Measurements from ENCODE around the gene MIEF1.
A peak's percentile ranks its signal among the peaks of the same experiment; 100 is the strongest.

MIEF1 gene

DNA sequence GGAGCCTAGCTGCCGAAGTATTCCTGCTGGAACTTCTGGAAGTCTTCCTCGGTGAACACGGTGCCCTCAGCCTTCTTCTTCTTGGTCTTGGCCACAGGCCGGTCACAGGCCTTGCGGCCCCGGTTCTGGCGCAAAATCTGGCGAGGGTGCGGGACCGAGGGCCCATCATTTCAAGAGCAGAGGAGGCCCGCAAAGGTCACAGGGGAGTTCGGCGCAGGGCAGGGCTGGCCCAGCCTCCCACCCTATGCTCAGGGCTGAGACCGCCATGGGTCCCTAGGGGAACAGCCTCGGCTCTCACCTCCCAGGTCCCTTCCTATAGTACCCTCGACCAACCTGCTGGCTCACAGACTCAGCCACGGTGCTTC is 27.4 kb downstream of the MIEF1 start:
- CTCF ChIA-PET = interaction anchor here (0.5 to 13.7 kb wide), 41 partner anchors 7 to 1478 kb away, joined by 3 to 380 read pairs (median 5); partner anchors contain the start of genes ATF4, MIEF1 and TAB1
- Histone ChIP-seq H3K4me1 (ENCODE audit: control insufficient read depth, insufficient read depth, low read length) (peaks cover 14% of the 10 kb centered on the region), H3K27ac (ENCODE audit: extremely low read depth, low read depth, low read length) (peak overlapping the region; percentile 17), H3K4me3 (ENCODE audit: low read depth, low read length) (no peak overlapping the region; the same call in 1 of the 2 replicates), H3K36me3 (ENCODE audit: control insufficient read depth in 2 of 2, insufficient read depth in 1 of 2, low read length in 2 of 2) (peaks cover 11 to 61% of the 10 kb centered on the region in 2 experiments; a peak in 2 of 3 replicates), H3K9me3 (ENCODE audit: control insufficient read depth, insufficient read depth, low read depth, low read length) (no peaks in the 10 kb centered on the region)
- POLR2A ChIA-PET = interaction anchor here (0.6 to 5.1 kb wide), 18 partner anchors 9 to 515 kb away, joined by 3 to 113 read pairs (median 4); partner anchors contain the start of genes ATF4, MIEF1, RPL3 and TAB1
- TF ChIP-seq, protein P1, sequence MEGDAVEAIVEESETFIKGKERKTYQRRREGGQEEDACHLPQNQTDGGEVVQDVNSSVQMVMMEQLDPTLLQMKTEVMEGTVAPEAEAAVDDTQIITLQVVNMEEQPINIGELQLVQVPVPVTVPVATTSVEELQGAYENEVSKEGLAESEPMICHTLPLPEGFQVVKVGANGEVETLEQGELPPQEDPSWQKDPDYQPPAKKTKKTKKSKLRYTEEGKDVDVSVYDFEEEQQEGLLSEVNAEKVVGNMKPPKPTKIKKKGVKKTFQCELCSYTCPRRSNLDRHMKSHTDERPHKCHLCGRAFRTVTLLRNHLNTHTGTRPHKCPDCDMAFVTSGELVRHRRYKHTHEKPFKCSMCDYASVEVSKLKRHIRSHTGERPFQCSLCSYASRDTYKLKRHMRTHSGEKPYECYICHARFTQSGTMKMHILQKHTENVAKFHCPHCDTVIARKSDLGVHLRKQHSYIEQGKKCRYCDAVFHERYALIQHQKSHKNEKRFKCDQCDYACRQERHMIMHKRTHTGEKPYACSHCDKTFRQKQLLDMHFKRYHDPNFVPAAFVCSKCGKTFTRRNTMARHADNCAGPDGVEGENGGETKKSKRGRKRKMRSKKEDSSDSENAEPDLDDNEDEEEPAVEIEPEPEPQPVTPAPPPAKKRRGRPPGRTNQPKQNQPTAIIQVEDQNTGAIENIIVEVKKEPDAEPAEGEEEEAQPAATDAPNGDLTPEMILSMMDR (tag by site-specific recombination; IDR thresholded peaks at IDR 0.05) = no peak
- TF ChIP-seq ZNF624 (tag by site-specific recombination; IDR thresholded peaks at IDR 0.05) (no peak), ZNF585B (tag by site-specific recombination; IDR thresholded peaks at IDR 0.05) (no peak), ZNF214 (tag by site-specific recombination; IDR thresholded peaks at IDR 0.05; ENCODE audit: borderline replicate concordance) (no peak), TRIM28 (IDR thresholded peaks at IDR 0.05; ENCODE audit: borderline replicate concordance, low read length) (peak; percentile 58), ZIC2 (tag by site-specific recombination; IDR thresholded peaks at IDR 0.05) (peak; percentile 1; the same call in 1 of the 2 replicates), HOXC10 (CRISPR knock-in tag; IDR thresholded peaks at IDR 0.05) (no peak), ZNF830 (tag by site-specific recombination; IDR thresholded peaks at IDR 0.05; ENCODE audit: low read depth) (no peak)
- TF ChIP-seq, protein P2, sequence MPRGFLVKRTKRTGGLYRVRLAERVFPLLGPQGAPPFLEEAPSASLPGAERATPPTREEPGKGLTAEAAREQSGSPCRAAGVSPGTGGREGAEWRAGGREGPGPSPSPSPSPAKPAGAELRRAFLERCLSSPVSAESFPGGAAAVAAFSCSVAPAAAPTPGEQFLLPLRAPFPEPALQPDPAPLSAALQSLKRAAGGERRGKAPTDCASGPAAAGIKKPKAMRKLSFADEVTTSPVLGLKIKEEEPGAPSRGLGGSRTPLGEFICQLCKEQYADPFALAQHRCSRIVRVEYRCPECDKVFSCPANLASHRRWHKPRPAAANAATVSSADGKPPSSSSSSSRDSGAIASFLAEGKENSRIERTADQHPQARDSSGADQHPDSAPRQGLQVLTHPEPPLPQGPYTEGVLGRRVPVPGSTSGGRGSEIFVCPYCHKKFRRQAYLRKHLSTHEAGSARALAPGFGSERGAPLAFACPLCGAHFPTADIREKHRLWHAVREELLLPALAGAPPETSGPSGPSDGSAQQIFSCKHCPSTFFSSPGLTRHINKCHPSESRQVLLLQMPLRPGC (tag by site-specific recombination; IDR thresholded peaks at IDR 0.05) = no peak
- TF ChIP-seq, protein P3, sequence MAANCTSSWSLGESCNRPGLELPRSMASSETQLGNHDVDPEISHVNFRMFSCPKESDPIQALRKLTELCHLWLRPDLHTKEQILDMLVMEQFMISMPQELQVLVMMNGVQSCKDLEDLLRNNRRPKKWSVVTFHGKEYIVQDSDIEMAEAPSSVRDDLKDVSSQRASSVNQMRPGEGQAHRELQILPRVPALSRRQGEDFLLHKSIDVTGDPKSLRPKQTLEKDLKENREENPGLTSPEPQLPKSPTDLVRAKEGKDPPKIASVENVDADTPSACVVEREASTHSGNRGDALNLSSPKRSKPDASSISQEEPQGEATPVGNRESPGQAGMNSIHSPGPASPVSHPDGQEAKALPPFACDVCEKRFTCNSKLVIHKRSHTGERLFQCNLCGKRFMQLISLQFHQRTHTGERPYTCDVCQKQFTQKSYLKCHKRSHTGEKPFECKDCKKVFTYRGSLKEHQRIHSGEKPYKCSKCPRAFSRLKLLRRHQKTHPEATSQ (tag by site-specific recombination; IDR thresholded peaks at IDR 0.05) = no peak

DNA sequence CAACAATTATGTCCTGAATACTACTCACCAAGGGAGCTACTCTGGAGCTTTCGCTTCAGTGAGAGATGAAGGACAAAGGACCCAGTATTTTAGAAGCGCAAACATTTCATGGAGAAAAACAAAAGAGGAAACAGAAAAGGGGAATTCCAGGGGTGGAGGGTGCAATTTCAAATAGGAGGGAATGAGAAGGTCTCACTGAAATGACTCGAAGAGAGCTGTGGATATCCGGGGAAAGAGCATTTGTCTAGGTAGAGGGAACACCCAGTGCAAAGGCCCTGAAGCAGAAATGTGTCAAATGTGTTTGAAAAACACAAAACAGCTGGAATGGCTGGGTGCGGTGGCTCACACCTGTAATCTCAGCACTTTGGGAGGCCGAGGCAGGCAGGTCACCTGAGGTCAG is 28.0 kb downstream of the MIEF1 start:
- Histone ChIP-seq H3K9me3 (ENCODE audit: control insufficient read depth, insufficient read depth, low read depth, low read length) (no peaks in the 10 kb centered on the region), H3K27ac (ENCODE audit: extremely low read depth, low read depth, low read length) (peak overlapping the region; percentile 17), H3K36me3 (ENCODE audit: control insufficient read depth in 2 of 2, insufficient read depth in 1 of 2, low read length in 2 of 2) (peaks cover 11 to 54% of the 10 kb centered on the region in 2 experiments; a peak in 2 of 3 replicates), H3K4me1 (ENCODE audit: control insufficient read depth, insufficient read depth, low read length) (peaks cover 14% of the 10 kb centered on the region), H3K4me3 (ENCODE audit: low read depth, low read length) (no peak overlapping the region)
- POLR2A ChIA-PET = interaction anchor here (0.7 to 5.1 kb wide), 6 partner anchors 10 to 668 kb away, joined by 3 to 113 read pairs (median 6); partner anchors contain the start of genes ATF4, MIEF1 and RPL3
- CTCF ChIA-PET = interaction anchor here (0.6 to 13.7 kb wide), 17 partner anchors 8 to 1478 kb away, joined by 3 to 380 read pairs (median 5); partner anchors contain the start of gene MIEF1
- TF ChIP-seq ZNF324 (tag by site-specific recombination; IDR thresholded peaks at IDR 0.05) (no peak), ZNF211 (tag by site-specific recombination; IDR thresholded peaks at IDR 0.05; ENCODE audit: low read depth) (no peak), ZNF768 (tag by site-specific recombination; IDR thresholded peaks at IDR 0.05) (no peak), EGR2 (tag by site-specific recombination; IDR thresholded peaks at IDR 0.05; ENCODE audit: low read depth) (no peak), ZNF530 (tag by site-specific recombination; IDR thresholded peaks at IDR 0.05; ENCODE audit: low read depth) (no peak), BCL11A (tag by site-specific recombination; IDR thresholded peaks at IDR 0.05; ENCODE audit: low read depth) (no peak), WT1 (tag by site-specific recombination; IDR thresholded peaks at IDR 0.05) (no peak), ZNF510 (tag by site-specific recombination; IDR thresholded peaks at IDR 0.05; ENCODE audit: insufficient replicate concordance) (no peak), IKZF3 (tag by site-specific recombination; IDR thresholded peaks at IDR 0.05) (no peak)
- TF ChIP-seq, protein P2 (tag by site-specific recombination; IDR thresholded peaks at IDR 0.05) = no peak

Measured in HEK293 (cell line).